Measurements from ENCODE around the gene RAD51B. TPM values are rescaled to one million over a fixed set of nuclear protein-coding genes. Genes with fewer than 3 reads are reported as not detected.

RAD51B gene
- total RNA-seq, 6 donors from 2014 or later: 10.6 to 63.9 (median 18.4) TPM

- Histone ChIP-seq H3K27ac (peak overlapping the region in 1 of 4 donors; percentile 53), H3K27me3 (no peaks in the 10 kb centered on the region), H3K9me3 (no peaks in the 10 kb centered on the region), H3K4me3 (no peak overlapping the region), H3K36me3 (no peaks in the 10 kb centered on the region), H3K4me1 (peaks cover 9 to 18% (median 12%) of the 10 kb centered on the region in 4 donors)
- DNase-seq (no peak), ATAC-seq (ENCODE audit: low FRiP score in 2 of 2) (no peak)
- 91 to 93% methylated on average over 3 to 8 of the region's 8 CpGs for WGBS, 2 donors
- TF ChIP-seq EP300 (IDR thresholded peaks at IDR 0.05) (no peak), POLR2AphosphoS5 (IDR thresholded peaks at IDR 0.05) (no peak), CTCF (IDR thresholded peaks at IDR 0.05) (no peak), POLR2A (IDR thresholded peaks at IDR 0.05) (no peak)
Measured at GRCh38 chr14:68658029-68658509, 838.5 kb downstream of the RAD51B start.

GRCh38 chr14:68658943-68659931 lies 839.7 kb downstream of the RAD51B start:
- ATAC-seq (ENCODE audit: low FRiP score in 2 of 2) (no peak), DNase-seq (peak in 1 of 2 donors; percentile 43)
- Histone ChIP-seq H3K4me3 (no peak overlapping the region), H3K4me1 (peaks cover 9 to 18% (median 16%) of the 10 kb centered on the region in 4 donors), H3K27ac (peak overlapping the region; percentile 10 to 69 (median 56)), H3K9me3 (no peaks in the 10 kb centered on the region), H3K27me3 (no peaks in the 10 kb centered on the region), H3K36me3 (no peaks in the 10 kb centered on the region)
- TF ChIP-seq POLR2A (IDR thresholded peaks at IDR 0.05): no peak
- 52 to 58% methylated on average over 13 to 20 of the region's 20 CpGs for WGBS, 2 donors

GRCh38 chr14:68660495-68660894 lies 840.9 kb downstream of the RAD51B start:
- ATAC-seq (ENCODE audit: low FRiP score in 2 of 2): no peak
- Histone ChIP-seq H3K9me3 (no peaks in the 10 kb centered on the region), H3K4me3 (no peak overlapping the region), H3K27me3 (no peaks in the 10 kb centered on the region), H3K27ac (no peak overlapping the region), H3K36me3 (no peaks in the 10 kb centered on the region), H3K4me1 (peaks cover 9 to 28% (median 25%) of the 10 kb centered on the region in 4 donors)
- TF ChIP-seq EP300 (IDR thresholded peaks at IDR 0.05) (no peak), POLR2A (IDR thresholded peaks at IDR 0.05) (no peak), POLR2AphosphoS5 (IDR thresholded peaks at IDR 0.05) (no peak), CTCF (IDR thresholded peaks at IDR 0.05) (no peak)
- no peak for DNase-seq
- 86 to 89% methylated on average over 6 of the region's 6 CpGs for WGBS, 2 donors

GRCh38 chr14:68661226-68662225 lies 841.9 kb downstream of the RAD51B start:
- Histone ChIP-seq H3K27me3 (no peaks in the 10 kb centered on the region), H3K27ac (no peak overlapping the region), H3K4me3 (no peak overlapping the region), H3K36me3 (no peaks in the 10 kb centered on the region), H3K4me1 (peaks cover 12 to 34% (median 30%) of the 10 kb centered on the region in 4 donors), H3K9me3 (no peaks in the 10 kb centered on the region)
- TF ChIP-seq POLR2AphosphoS5 (IDR thresholded peaks at IDR 0.05) (no peak), CTCF (IDR thresholded peaks at IDR 0.05) (no peak), EP300 (IDR thresholded peaks at IDR 0.05) (no peak), POLR2A (IDR thresholded peaks at IDR 0.05) (no peak)
- DNase-seq: no peak
- WGBS, 2 donors: 86 to 93% methylated on average over 14 of the region's 14 CpGs
- no peak for ATAC-seq (ENCODE audit: low FRiP score in 2 of 2)

Measured in upper lobe of left lung (tissue), 6 donors.